HAP-1 (cell line): ENCODE data around the gene MOCS2.

ENCODE experiments used
- DNase-seq, 2 experiments: peaks; one replicate each; pipeline ENCODE4 v3.0.0-alpha.2; 2016 to 2020; ENCODE audit warnings: low spot score in 2 of 2
- H3K27me3 ChIP-seq: fragments of 250-450 bp; sonication (Bioruptor Pico); 2 replicates; pipeline ENCODE4 v1.5.1; 2020; ENCODE audit warnings: low read depth, mild to moderate bottlenecking, moderate library complexity
- H3K36me3 ChIP-seq: fragments of 250-450 bp; sonication (Bioruptor Pico); replicated peaks from 2 replicates; pipeline ENCODE4 v1.5.1; 2020; ENCODE audit warnings: mild to moderate bottlenecking
- H3K4me1 ChIP-seq: fragments of 250-450 bp; sonication (Bioruptor Pico); 2 replicates; pipeline ENCODE4 v1.5.1; 2020; ENCODE audit warnings: mild to moderate bottlenecking
- H3K4me3 ChIP-seq: fragments of 250-450 bp; sonication (Bioruptor Pico); 2 replicates; pipeline ENCODE4 v1.5.1; 2020; ENCODE audit warnings: mild to moderate bottlenecking, moderate library complexity
- H3K9me3 ChIP-seq: fragments of 250-450 bp; sonication (Bioruptor Pico); 2 replicates; pipeline ENCODE4 v1.5.1; 2020; ENCODE audit warnings: mild to moderate bottlenecking, moderate library complexity
- in situ Hi-C: fragments of 300-500 bp; cut with MboI; formaldehyde crosslinking; loops from 3 replicates; pipeline ENCODE4 v1.14.3; 2020; ENCODE audit warnings: low sequenced_read_pairs, inconsistent platforms, mixed read lengths

MOCS2 gene

GRCh38 chr5:53059281-53059680 is 50.3 kb downstream of the MOCS2 start:
- H3K4me1 ChIP-seq = no peaks in the 10 kb centered on the region
- in situ Hi-C loops = no loop called here
- no peaks in the 10 kb centered on the region for H3K27me3 ChIP-seq
- H3K9me3 ChIP-seq = no peaks in the 10 kb centered on the region
- DNase-seq = no peak
- peaks cover 4% of the 10 kb centered on the region; the same call in 1 of the 2 replicates for H3K36me3 ChIP-seq
- no peak overlapping the region for H3K4me3 ChIP-seq

DNA sequence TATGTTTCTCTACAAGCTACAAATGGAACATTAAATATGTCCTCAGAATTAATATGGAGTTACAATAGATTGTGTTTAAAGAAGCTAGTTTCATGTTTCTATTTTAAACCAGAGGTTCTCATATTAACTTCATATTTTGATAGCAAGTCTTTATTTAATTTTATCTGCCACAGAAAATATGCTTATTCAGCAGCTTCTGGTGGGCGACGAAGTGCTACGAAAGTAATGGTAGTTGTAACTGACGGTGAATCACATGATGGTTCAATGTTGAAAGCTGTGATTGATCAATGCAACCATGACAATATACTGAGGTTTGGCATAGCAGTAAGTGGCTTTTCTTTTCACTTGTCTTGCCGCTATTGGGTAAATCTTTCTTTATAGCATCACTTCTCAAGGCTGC is 54.2 kb downstream of the MOCS2 start:
- DNase-seq = no peak
- Histone ChIP-seq H3K4me3 (no peak overlapping the region), H3K9me3 (no peaks in the 10 kb centered on the region), H3K27me3 (no peaks in the 10 kb centered on the region), H3K36me3 (peaks cover 4% of the 10 kb centered on the region; the same call in 1 of the 2 replicates), H3K4me1 (no peaks in the 10 kb centered on the region)
- in situ Hi-C loops = no loop called here

GRCh38 chr5:53053364-53053763 is 56.2 kb downstream of the MOCS2 start:
- Histone ChIP-seq H3K9me3 (no peaks in the 10 kb centered on the region), H3K36me3 (no peaks in the 10 kb centered on the region), H3K27me3 (no peaks in the 10 kb centered on the region), H3K4me3 (no peak overlapping the region), H3K4me1 (no peaks in the 10 kb centered on the region)
- in situ Hi-C loops = no loop called here
- DNase-seq = no peak

DNA sequence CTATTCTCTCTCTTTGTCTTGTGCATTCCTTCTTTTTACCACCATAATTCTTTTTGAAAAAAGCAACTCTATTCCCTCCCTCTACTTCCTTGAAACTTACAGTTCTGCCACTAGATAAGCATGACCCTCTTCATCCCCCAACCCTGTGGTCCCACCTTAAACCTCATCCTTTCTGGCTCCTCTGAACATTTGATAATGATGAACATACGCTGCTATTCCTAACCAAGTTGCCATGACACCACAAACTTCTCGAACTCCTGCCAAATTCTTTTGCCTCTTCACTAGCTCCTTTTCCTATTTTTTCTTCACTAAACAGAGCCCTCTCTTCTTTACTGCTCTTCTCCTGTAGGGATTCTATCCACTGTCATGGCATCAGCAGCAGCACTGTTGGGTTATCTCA is 57.1 kb downstream of the MOCS2 start:
- in situ Hi-C loops = no loop called here
- Histone ChIP-seq H3K27me3 (no peaks in the 10 kb centered on the region), H3K9me3 (no peaks in the 10 kb centered on the region), H3K4me3 (no peak overlapping the region), H3K36me3 (no peaks in the 10 kb centered on the region), H3K4me1 (no peaks in the 10 kb centered on the region)
- no peak for DNase-seq

GRCh38 chr5:53048248-53048647 is 61.3 kb downstream of the MOCS2 start:
- in situ Hi-C loops = no loop called here
- no peak for DNase-seq
- no peak overlapping the region for H3K4me3 ChIP-seq
- no peaks in the 10 kb centered on the region for H3K27me3 ChIP-seq
- H3K4me1 ChIP-seq = no peaks in the 10 kb centered on the region
- H3K9me3 ChIP-seq = no peaks in the 10 kb centered on the region
- no peaks in the 10 kb centered on the region for H3K36me3 ChIP-seq
